Vagina (tissue), 2 donors: ENCODE measurements around the gene LRRC56. TPM values are rescaled to one million over a fixed set of nuclear protein-coding genes. Genes with fewer than 3 reads are reported as not detected.

Source experiments
- DNase-seq, 2 donors: peaks; one replicate each; pipeline ENCODE4 v3.0.0-alpha.2; 2017; ENCODE audit errors: extremely low spot score in 2 of 2
- H3K27ac ChIP-seq: fragments of 200-600 bp; sonication (generic); one replicate; pipeline ENCODE4 v1.5.1; 2019
- H3K27me3 ChIP-seq: fragments of 200-600 bp; sonication (generic); one replicate; pipeline ENCODE4 v1.5.1; 2019
- H3K36me3 ChIP-seq, 2 donors: fragments of 200-600 bp; sonication (generic); one replicate each; pipeline ENCODE4 v1.5.1; 2017 to 2019
- H3K4me1 ChIP-seq: fragments of 200-600 bp; sonication (generic); one replicate; pipeline ENCODE4 v1.5.1; 2019
- H3K4me3 ChIP-seq, 2 donors: fragments of 200-600 bp; sonication (generic); 1 replicate in 1 of 2; 2 replicates in 1 of 2; pipeline ENCODE4 v1.5.1; 2016 to 2019
- H3K9me3 ChIP-seq: fragments of 200-600 bp; sonication (generic); one replicate; pipeline ENCODE4 v1.5.1; 2019
- CTCF ChIP-seq, 3 experiments: fragments of 450-650 bp in 2 of 3; fragments of 200-600 bp in 1 of 3; sonication (generic) in 1 of 3; IDR thresholded peaks; one replicate each; pipeline ENCODE4 v1.5.1; 2017 to 2019; ENCODE audit warnings: antibody characterized with exemption in 3 of 3, mild to moderate bottlenecking in 2 of 3, moderate library complexity in 2 of 3
- POLR2A ChIP-seq, 2 donors: fragments of 450-650 bp; IDR thresholded peaks; one replicate each; pipeline ENCODE4 v1.6.1; 2017; ENCODE audit warnings: antibody characterized with exemption in 2 of 2, mild to moderate bottlenecking in 2 of 2, moderate library complexity in 2 of 2
- POLR2AphosphoS5 ChIP-seq, 2 donors: sonication (generic); formaldehyde crosslinking; IDR thresholded peaks; one replicate each; pipeline ENCODE4 v1.9.0; 2017; ENCODE audit warnings: antibody characterized with exemption in 2 of 2, mild to moderate bottlenecking in 2 of 2, low read depth in 1 of 2; ENCODE audit not compliant: insufficient read depth in 1 of 2
- intact Hi-C: fragments of 100-400 bp; cut with DNase I; formaldehyde crosslinking; loops from one replicate; pipeline ENCODE4 v1.15.1; 2023
- total RNA-seq: library from RNA; depleted of rRNA; stranded (reverse); fragments of >200 nt; gene quantifications from one replicate; pipeline ENCODE4 v1.2.3, GENCODE V29; 2016

The LRRC56 gene
- total RNA-seq, 1 donor from 2014 or later, result 0.49 TPM

- Histone ChIP-seq H3K27ac (no peak overlapping the region), H3K36me3 (peaks cover 0 to 18% of the 10 kb centered on the region in 2 donors), H3K9me3 (no peaks in the 10 kb centered on the region), H3K4me3 (no peak overlapping the region), H3K4me1 (no peaks in the 10 kb centered on the region), H3K27me3 (no peaks in the 10 kb centered on the region)
- intact Hi-C loops, result no loop called here
- no peak for TF ChIP-seq CTCF (IDR thresholded peaks at IDR 0.05)
- TF ChIP-seq POLR2AphosphoS5 (IDR thresholded peaks at IDR 0.05; ENCODE audit: insufficient read depth in 1 of 2, low read depth in 1 of 2), result no peak
- no peak for TF ChIP-seq POLR2A (IDR thresholded peaks at IDR 0.05)
- no peak for DNase-seq
These were observed 47.6 kb upstream of the LRRC56 start for GRCh38 chr11:489610-490185.

GRCh38 chr11:490186-490929, 47.0 kb upstream of the LRRC56 start:
- H3K27ac ChIP-seq, result no peak overlapping the region
- H3K27me3 ChIP-seq, result no peaks in the 10 kb centered on the region
- no peak overlapping the region for H3K4me3 ChIP-seq
- intact Hi-C loops, result no loop called here
- no peak for DNase-seq
- no peaks in the 10 kb centered on the region for H3K9me3 ChIP-seq
- no peaks in the 10 kb centered on the region for H3K4me1 ChIP-seq
- peaks cover 0 to 25% of the 10 kb centered on the region in 2 donors for H3K36me3 ChIP-seq
- no peak for TF ChIP-seq CTCF (IDR thresholded peaks at IDR 0.05)
- no peak for TF ChIP-seq POLR2AphosphoS5 (IDR thresholded peaks at IDR 0.05; ENCODE audit: insufficient read depth in 1 of 2, low read depth in 1 of 2)
- no peak for TF ChIP-seq POLR2A (IDR thresholded peaks at IDR 0.05)

- peaks cover 0 to 30% of the 10 kb centered on the region in 2 donors for H3K36me3 ChIP-seq
- intact Hi-C loops, result no loop called here
- H3K4me3 ChIP-seq, result no peak overlapping the region
- DNase-seq, result no peak
- no peak overlapping the region for H3K27ac ChIP-seq
- H3K27me3 ChIP-seq, result no peaks in the 10 kb centered on the region
- no peaks in the 10 kb centered on the region for H3K9me3 ChIP-seq
- no peaks in the 10 kb centered on the region for H3K4me1 ChIP-seq
- no peak for TF ChIP-seq CTCF (IDR thresholded peaks at IDR 0.05)
- no peak for TF ChIP-seq POLR2AphosphoS5 (IDR thresholded peaks at IDR 0.05; ENCODE audit: insufficient read depth in 1 of 2, low read depth in 1 of 2)
- no peak for TF ChIP-seq POLR2A (IDR thresholded peaks at IDR 0.05)
These were observed 46.4 kb upstream of the LRRC56 start for GRCh38 chr11:490930-491260.

GRCh38 chr11:491358-491757, 46.0 kb upstream of the LRRC56 start:
- Histone ChIP-seq H3K4me3 (no peak overlapping the region), H3K9me3 (no peaks in the 10 kb centered on the region), H3K36me3 (peaks cover 0 to 35% of the 10 kb centered on the region in 2 donors), H3K4me1 (no peaks in the 10 kb centered on the region), H3K27me3 (no peaks in the 10 kb centered on the region), H3K27ac (no peak overlapping the region)
- no peak for DNase-seq
- intact Hi-C loops, result no loop called here
- TF ChIP-seq POLR2AphosphoS5 (IDR thresholded peaks at IDR 0.05; ENCODE audit: insufficient read depth in 1 of 2, low read depth in 1 of 2) (no peak), CTCF (IDR thresholded peaks at IDR 0.05) (no peak), POLR2A (IDR thresholded peaks at IDR 0.05) (no peak)
